Panc1 (cell line): ENCODE measurements around the gene NOC2L. TPM values are rescaled to one million over a fixed set of nuclear protein-coding genes. Genes with fewer than 3 reads are reported as not detected.

Experiments used
- ATAC-seq: fragments of 200-7000 bp; cut with Tn5 transposase; 2 replicates; pipeline ENCODE4 v1.9.1; 2020; ENCODE audit warnings: mild to moderate bottlenecking, moderate library complexity
- BruUV-seq: library from RNA; stranded (reverse); fragments of 400-500 nt; replicated peaks from 2 replicates; lab custom pipeline; 2021; lab: Mats Ljungman, UMichigan
- CTCF ChIA-PET: fragments of 300-600 bp; sonication (Branson Sonifier 250); formaldehyde crosslinking; loops from one replicate; lab custom pipeline; 2022; ENCODE audit warnings: antibody characterized with exemption; lab: Charles Lee
- POLR2A ChIA-PET: fragments of 300-600 bp; sonication (Branson Sonifier 250); formaldehyde crosslinking; loops from one replicate; lab custom pipeline; 2022; ENCODE audit warnings: antibody characterized with exemption; lab: Charles Lee
- DNase-seq: peaks from one replicate; pipeline ENCODE4 v3.0.0-alpha.2; 2010; ENCODE audit warnings: low read depth, low spot score
- H3K27ac ChIP-seq: 2 replicates; pipeline ENCODE4 v1.5.1; 2011; ENCODE audit warnings: mild to moderate bottlenecking, low read length, inconsistent platforms
- H3K27me3 ChIP-seq: fragments of 200-500 bp; sonication (Bioruptor generic); 2 replicates; pipeline ENCODE4 v1.6.0; 2014; ENCODE audit warnings: low read length, inconsistent platforms; ENCODE audit not compliant: control insufficient read depth, insufficient read depth
- H3K36me3 ChIP-seq: fragments of 200-500 bp; sonication (Bioruptor generic); 2 replicates; pipeline ENCODE4 v1.5.1; 2014; ENCODE audit warnings: inconsistent platforms, mild to moderate bottlenecking, low read length, moderate library complexity; ENCODE audit not compliant: control insufficient read depth, insufficient read depth
- H3K4me1 ChIP-seq: 2 replicates; pipeline ENCODE4 v1.5.1; 2011; ENCODE audit warnings: inconsistent platforms, mild to moderate bottlenecking, low read length, moderate library complexity; ENCODE audit not compliant: control insufficient read depth, insufficient read depth
- H3K4me3 ChIP-seq, 2 experiments: 2 replicates each; pipeline ENCODE4 v1.5.1; 2011 to 2012; ENCODE audit warnings: low read depth in 2 of 2, low read length in 2 of 2, mild to moderate bottlenecking in 2 of 2, inconsistent platforms in 1 of 2, moderate library complexity in 1 of 2
- H3K9me3 ChIP-seq: fragments of 200-500 bp; sonication (Bioruptor generic); 2 replicates; pipeline ENCODE4 v1.5.1; 2014; ENCODE audit warnings: low read depth, mild to moderate bottlenecking, inconsistent platforms, low read length, moderate library complexity; ENCODE audit not compliant: control insufficient read depth, insufficient read depth
- POLR2AphosphoS5 ChIP-seq: IDR thresholded peaks from 2 replicates; pipeline ENCODE4 v1.6.1; 2012; ENCODE audit warnings: mild to moderate bottlenecking, low read depth, low read length, moderate library complexity
- SIN3A ChIP-seq: IDR thresholded peaks from 2 replicates; pipeline ENCODE4 v1.6.1; 2012; ENCODE audit warnings: low read depth, mild to moderate bottlenecking, low read length, moderate library complexity, borderline replicate concordance; ENCODE audit not compliant: insufficient read depth
- TCF7L2 ChIP-seq: IDR thresholded peaks from 2 replicates; pipeline ENCODE4 v1.6.1; 2011; ENCODE audit warnings: mild to moderate bottlenecking, low read depth, low read length, inconsistent platforms
- in situ Hi-C: cut with HindIII; loops from 2 replicates; pipeline ENCODE4 v1.10.0; 2016; ENCODE audit warnings: low sequenced_read_pairs, low pct_unique_long_range_greater_than_20kb
- intact Hi-C: fragments of 100-400 bp; cut with micrococcal nuclease; formaldehyde crosslinking; loops from one replicate; pipeline ENCODE4 v1.10.0; 2022; ENCODE audit not compliant: unreplicated experiment
- total RNA-seq: library from RNA; stranded (reverse); gene quantifications from one replicate; pipeline ENCODE4 v1.2.1, GENCODE V29; 2021; ENCODE audit not compliant: unreplicated experiment
- TF ChIP-seq, protein P1 (sequence below): fragments of 450-650 bp; IDR thresholded peaks from 2 replicates; pipeline ENCODE4 v1.5.1; 2017; ENCODE audit warnings: mild to moderate bottlenecking
- TF ChIP-seq, protein P2 (sequence below), 2 experiments: IDR thresholded peaks; 2 replicates each; pipeline ENCODE4 v1.6.1; 2011 to 2012; ENCODE audit warnings: low read depth in 2 of 2, control low read depth in 1 of 2, low read length in 1 of 2, mild to moderate bottlenecking in 1 of 2, moderate library complexity in 1 of 2; ENCODE audit not compliant: insufficient read depth in 1 of 2

The NOC2L gene
- total RNA-seq, 1 experiment from 2014 or later, result 193 TPM

DNA sequence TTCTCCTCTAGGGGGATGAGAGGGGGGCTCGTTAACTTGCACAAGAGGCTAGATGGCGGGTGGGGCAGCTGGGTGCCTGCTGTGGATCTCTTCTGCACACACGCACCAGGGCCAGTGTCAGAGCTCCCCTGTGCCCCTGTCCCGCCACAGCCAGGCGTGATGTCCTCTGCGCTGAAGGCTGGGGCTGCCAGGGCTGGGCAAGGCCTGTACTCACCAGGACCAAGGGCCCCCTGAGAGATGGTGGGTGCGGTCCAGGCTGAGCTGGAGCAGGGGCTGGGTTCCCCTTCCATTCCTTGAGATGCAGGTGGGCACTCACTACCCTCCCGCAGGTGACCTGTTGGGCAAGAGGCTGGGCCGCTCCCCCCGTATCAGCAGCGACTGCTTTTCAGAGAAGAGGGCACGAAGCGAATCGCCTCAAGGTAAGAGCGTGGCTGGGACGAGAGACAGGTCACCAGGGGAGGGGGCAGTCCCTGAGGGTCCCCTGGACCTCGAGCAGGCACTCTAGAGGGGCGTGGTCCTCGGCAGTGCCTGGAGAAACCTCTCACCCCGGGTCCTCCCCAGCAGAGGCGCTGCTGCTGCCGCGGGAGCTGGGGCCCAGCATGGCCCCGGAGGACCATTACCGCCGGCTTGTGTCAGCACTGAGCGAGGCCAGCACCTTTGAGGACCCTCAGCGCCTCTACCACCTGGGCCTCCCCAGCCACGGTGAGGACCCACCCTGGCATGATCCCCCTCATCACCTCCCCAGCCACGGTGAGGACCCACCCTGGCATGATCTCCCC is 20.2 kb downstream of the NOC2L start:
- CTCF ChIA-PET, result interaction anchor here (0.6 to 1.5 kb wide), 6 partner anchors 7 to 37 kb away, joined by 3 to 10 read pairs (median 3); no protein-coding TSS in a partner anchor
- Histone ChIP-seq H3K4me1 (peaks cover 51% of the 10 kb centered on the region), H3K27me3 (no peaks in the 10 kb centered on the region), H3K36me3 (no peaks in the 10 kb centered on the region), H3K27ac (peak overlapping the region; percentile 46), H3K9me3 (no peaks in the 10 kb centered on the region), H3K4me3 (no peak overlapping the region)
- ATAC-seq (no peak), DNase-seq (no peak)
- no TSS peak for BruUV-seq
- POLR2A ChIA-PET, result no interaction called here
- intact Hi-C loops, result no loop called here
- TF ChIP-seq, protein P1, sequence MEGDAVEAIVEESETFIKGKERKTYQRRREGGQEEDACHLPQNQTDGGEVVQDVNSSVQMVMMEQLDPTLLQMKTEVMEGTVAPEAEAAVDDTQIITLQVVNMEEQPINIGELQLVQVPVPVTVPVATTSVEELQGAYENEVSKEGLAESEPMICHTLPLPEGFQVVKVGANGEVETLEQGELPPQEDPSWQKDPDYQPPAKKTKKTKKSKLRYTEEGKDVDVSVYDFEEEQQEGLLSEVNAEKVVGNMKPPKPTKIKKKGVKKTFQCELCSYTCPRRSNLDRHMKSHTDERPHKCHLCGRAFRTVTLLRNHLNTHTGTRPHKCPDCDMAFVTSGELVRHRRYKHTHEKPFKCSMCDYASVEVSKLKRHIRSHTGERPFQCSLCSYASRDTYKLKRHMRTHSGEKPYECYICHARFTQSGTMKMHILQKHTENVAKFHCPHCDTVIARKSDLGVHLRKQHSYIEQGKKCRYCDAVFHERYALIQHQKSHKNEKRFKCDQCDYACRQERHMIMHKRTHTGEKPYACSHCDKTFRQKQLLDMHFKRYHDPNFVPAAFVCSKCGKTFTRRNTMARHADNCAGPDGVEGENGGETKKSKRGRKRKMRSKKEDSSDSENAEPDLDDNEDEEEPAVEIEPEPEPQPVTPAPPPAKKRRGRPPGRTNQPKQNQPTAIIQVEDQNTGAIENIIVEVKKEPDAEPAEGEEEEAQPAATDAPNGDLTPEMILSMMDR, result peak; percentile 19; the same call in 1 of the 2 replicates
- no peak for TF ChIP-seq SIN3A
- in situ Hi-C loops, result no loop called here

DNA sequence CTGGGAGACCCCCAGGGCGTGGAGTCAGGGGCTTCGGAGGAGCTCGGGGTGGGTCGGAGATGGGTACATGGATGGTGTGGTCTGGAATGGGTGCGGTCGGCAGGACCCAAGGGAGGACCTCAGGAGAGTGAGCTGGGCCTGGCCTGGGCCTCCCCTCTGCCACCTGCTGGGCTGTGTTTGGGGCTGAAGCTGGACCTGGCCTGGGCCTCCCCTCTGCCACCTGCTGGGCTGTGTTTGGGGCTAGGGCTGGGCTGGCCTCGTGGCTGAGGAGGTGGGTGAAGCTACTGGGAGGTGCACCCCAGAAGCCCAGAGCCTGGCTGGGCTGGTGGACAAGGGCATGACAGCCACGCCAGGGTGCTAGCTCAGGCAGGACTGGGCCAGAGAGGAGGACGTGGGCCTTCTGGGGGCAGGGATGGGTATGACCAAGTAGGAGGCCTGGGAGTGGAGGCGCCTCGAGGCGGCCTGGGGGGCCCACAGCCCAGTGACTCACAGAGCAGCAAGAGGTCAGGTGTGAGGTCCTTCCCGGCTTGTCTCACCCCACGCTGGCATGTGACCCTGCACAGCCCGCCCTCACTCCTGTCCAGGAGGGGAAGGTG is 20.9 kb downstream of the NOC2L start:
- Histone ChIP-seq H3K36me3 (no peaks in the 10 kb centered on the region), H3K9me3 (no peaks in the 10 kb centered on the region), H3K27me3 (no peaks in the 10 kb centered on the region), H3K4me1 (peaks cover 47% of the 10 kb centered on the region), H3K27ac (peak overlapping the region; percentile 46), H3K4me3 (no peak overlapping the region)
- ChIA-PET CTCF (interaction anchor here (0.7 to 1.5 kb wide), 5 partner anchors 8 to 34 kb away, joined by 3 to 10 read pairs (median 3); no protein-coding TSS in a partner anchor), POLR2A (no interaction called here)
- DNase-seq (no peak), ATAC-seq (peak; percentile 58)
- intact Hi-C loops (no loop called here), in situ Hi-C loops (no loop called here)
- no TSS peak for BruUV-seq
- TF ChIP-seq TCF7L2, result no peak
- no peak for TF ChIP-seq POLR2AphosphoS5
- TF ChIP-seq, protein P1, result peak; percentile 93
- no peak for TF ChIP-seq SIN3A
- TF ChIP-seq, protein P2, sequence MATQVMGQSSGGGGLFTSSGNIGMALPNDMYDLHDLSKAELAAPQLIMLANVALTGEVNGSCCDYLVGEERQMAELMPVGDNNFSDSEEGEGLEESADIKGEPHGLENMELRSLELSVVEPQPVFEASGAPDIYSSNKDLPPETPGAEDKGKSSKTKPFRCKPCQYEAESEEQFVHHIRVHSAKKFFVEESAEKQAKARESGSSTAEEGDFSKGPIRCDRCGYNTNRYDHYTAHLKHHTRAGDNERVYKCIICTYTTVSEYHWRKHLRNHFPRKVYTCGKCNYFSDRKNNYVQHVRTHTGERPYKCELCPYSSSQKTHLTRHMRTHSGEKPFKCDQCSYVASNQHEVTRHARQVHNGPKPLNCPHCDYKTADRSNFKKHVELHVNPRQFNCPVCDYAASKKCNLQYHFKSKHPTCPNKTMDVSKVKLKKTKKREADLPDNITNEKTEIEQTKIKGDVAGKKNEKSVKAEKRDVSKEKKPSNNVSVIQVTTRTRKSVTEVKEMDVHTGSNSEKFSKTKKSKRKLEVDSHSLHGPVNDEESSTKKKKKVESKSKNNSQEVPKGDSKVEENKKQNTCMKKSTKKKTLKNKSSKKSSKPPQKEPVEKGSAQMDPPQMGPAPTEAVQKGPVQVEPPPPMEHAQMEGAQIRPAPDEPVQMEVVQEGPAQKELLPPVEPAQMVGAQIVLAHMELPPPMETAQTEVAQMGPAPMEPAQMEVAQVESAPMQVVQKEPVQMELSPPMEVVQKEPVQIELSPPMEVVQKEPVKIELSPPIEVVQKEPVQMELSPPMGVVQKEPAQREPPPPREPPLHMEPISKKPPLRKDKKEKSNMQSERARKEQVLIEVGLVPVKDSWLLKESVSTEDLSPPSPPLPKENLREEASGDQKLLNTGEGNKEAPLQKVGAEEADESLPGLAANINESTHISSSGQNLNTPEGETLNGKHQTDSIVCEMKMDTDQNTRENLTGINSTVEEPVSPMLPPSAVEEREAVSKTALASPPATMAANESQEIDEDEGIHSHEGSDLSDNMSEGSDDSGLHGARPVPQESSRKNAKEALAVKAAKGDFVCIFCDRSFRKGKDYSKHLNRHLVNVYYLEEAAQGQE (IDR thresholded peaks at IDR 0.05; ENCODE audit: insufficient read depth in 1 of 2, low read depth in 2 of 2, low read length in 1 of 2), result 0 out of 4 replicates have a peak, but pooled peaks of 1 of the 2 experiments have one; percentile 43
